HFF-Myc (cell line): ENCODE data around the gene TBL1X.
A peak's percentile ranks its signal among the peaks of the same experiment; 100 is the strongest.

ENCODE experiments used
- DNase-seq: peaks from one replicate; pipeline ENCODE4 v3.0.0-alpha.2; 2011; ENCODE audit warnings: low read depth; ENCODE audit errors: extremely low read depth
- H3K4me3 ChIP-seq: replicated peaks from 2 replicates; pipeline ENCODE4 v1.5.1; 2011; ENCODE audit warnings: low read depth, mild to moderate bottlenecking, control low read depth, low read length
- CTCF ChIP-seq: IDR thresholded peaks from 2 replicates; pipeline ENCODE4 v1.5.1; 2012; ENCODE audit warnings: mild to moderate bottlenecking, low read depth, low read length, control low read depth; ENCODE audit errors: missing control alignments

TBL1X gene

DNA sequence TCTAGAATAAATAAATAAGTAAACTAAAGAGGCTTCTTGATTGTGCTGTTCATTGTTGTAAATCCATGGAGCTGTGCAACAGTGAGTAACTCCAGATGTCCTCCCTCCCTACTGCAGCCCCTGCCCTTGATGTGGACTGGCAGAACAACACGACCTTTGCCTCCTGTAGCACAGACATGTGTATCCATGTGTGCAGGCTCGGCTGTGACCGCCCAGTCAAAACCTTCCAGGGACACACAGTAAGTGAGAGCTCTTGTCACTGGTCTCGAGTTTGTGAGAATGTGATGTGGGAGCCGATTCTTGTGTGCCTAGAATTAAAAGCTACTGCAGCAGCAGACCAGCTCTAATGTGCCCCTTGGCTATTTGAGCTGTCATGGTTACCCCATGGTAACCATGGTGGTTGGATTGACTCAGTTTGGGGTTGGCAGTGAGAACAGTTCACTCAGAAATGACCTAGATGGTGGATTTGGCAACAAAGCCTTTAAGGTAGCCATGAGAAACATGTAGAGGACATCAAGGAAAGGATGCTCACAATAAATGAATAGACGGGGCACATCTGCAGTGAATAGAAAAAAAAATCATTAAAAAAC is 240.1 kb downstream of the TBL1X start:
- H3K4me3 ChIP-seq = no peak overlapping the region
- no peak for TF ChIP-seq CTCF
- DNase-seq = no peak

- no peak for TF ChIP-seq CTCF
- no peak overlapping the region for H3K4me3 ChIP-seq
- DNase-seq = no peak
These were observed 241.6 kb downstream of the TBL1X start for GRCh38 chrX:9706421-9706820.

DNA sequence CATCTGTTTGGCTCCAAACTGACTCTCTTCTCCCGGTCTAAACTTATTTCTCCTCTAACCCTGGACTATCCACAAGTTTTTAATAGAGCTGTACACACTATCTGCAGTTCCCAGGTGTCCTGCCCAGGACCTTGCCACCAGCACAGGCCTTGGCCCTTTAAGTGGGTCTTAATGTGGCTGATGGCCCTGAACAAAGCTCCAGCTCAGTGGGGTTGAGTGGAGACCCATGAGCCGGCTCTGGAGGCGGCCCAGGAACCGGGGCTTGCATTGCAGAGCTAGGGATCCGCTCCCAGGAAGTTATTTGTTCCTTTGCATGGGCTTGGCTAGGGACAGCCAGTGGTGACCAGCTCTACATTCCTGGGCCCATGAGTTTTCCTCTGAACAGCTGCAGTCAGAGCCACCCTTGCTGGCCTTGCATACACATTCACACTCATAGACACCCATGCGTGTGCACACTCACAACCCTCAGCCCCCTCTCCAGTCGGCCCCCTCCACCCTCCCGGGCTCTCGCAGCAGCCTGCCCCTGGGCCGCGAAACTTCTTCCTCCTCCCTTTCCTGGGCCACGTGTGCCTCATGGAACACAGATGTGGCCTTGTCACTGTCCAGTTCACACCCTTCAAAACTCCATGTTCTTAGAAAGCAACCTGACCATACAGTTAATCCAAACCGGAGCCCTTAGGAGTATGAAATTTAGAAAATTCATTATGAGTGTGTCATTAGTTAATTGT is 242.6 kb downstream of the TBL1X start:
- no peak for TF ChIP-seq CTCF
- H3K4me3 ChIP-seq = no peak overlapping the region
- no peak for DNase-seq

GRCh38 chrX:9708086-9708485 is 243.2 kb downstream of the TBL1X start:
- DNase-seq = no peak
- no peak for TF ChIP-seq CTCF
- no peak overlapping the region for H3K4me3 ChIP-seq

DNA sequence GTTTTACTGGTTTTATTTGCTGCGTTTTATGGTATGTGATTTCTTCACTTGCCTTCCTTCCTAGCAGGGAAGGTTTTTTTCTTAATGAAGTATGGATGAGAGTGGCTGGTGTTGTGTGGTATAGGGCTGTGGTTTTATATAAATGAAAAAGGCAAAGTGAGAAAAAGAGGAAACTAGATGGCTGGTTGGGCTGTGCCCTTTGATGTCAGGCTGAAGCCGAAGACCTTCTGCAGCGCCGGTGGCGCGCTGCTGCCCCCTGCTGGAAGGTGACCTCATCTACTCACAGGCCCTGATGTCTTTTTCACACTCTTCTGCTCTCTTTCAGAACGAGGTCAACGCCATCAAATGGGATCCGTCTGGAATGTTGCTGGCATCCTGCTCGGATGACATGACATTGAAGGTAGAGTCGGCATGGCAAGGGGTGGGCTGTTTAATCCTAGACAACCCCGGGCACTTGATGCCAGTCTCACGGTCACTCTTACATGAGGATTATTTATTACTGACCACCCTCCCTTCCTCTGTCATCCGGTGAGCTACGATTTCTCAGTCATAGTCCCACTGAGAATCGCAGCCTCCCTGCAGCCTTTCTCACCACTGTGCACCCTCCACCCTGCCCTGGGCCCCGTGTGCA is 244.2 kb downstream of the TBL1X start:
- DNase-seq = no peak

DNA sequence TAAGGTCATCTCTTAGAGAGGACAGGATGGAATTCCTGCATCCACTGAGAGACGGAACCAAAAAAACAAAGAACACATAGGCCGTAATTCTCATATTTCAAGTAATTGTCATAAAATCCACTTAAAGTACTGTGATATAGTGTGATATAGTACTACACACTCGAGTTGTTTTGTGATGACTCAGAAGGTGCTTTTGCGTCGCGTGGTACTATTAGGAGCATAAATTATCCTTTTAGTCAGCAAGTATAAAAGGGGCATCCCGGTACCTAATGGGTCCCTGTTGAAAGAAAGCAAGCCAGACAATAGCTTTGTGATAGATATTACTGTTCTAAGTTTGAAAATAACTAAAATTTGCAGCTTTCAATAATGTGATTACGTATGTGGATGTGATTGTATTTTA is 245.5 kb downstream of the TBL1X start:
- no peak overlapping the region for H3K4me3 ChIP-seq
- no peak for DNase-seq
- TF ChIP-seq CTCF = no peak

More for the DNA sequence above, 244.2 kb downstream of the TBL1X start:
- TF ChIP-seq CTCF = peak; percentile 71
- no peak overlapping the region for H3K4me3 ChIP-seq
